Measurements from ENCODE around the gene C14orf132. TPM values are rescaled to one million over a fixed set of nuclear protein-coding genes. Genes with fewer than 3 reads are reported as not detected.

The C14orf132 gene
- total and polyA plus RNA-seq, 2 donors: 1.7 to 4.3 TPM

DNA sequence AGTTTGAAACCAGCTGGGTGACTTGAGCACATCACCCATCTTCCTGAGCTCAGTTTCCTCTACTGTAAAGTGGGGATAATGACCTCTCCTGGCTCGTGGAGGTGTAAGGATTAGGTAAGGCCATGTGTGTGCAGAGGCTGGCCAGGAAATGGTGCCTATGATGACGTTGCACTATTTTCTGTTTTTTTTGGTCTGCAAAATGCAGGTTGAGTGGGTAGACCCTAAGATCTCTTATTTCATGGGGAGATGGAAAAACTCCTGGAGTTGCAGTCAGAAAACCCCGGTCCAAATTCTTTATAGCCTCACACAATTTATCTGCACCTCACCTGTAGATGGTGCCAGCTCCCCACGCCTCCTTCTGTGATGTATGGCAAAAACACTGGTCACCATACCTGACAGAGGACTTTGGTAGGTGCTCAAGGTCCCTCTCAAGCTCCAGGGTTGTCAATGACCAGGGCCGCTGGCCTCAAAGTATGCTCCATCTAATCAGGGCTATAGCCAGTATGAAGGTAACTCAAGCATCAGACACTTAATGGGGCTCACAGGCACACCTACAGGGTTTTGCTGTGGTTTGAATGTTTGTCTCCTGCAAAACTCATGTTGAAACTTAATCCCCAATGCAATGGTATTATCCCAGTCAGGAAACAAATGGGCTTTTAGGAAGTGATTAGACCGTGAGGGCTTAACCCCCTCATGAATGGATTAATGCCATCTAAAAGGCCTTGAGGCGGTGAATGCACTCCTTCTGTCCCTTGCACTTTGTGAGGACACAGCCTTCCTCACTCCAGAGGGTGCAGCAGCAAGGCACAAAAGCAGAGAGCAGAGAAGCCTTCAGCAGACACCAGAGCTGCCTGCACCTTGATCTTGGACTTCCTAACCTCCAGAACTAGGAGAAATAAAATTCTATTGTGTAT lies 17.6 kb downstream of the C14orf132 start:
- Histone ChIP-seq H3K27ac (ENCODE audit: low read depth in 1 of 2, low read length in 1 of 2) (no peak overlapping the region), H3K4me3 (ENCODE audit: low read length in 2 of 2) (no peak overlapping the region), H3K36me3 (ENCODE audit: control insufficient read depth in 2 of 2, insufficient read depth in 2 of 2, low read length in 1 of 2) (no peaks in the 10 kb centered on the region), H3K27me3 (ENCODE audit: control insufficient read depth in 2 of 2, insufficient read depth in 1 of 2, low read length in 1 of 2) (no peaks in the 10 kb centered on the region), H3K9me3 (ENCODE audit: control insufficient read depth in 2 of 2, insufficient read depth in 1 of 2, low read length in 1 of 2) (no peaks in the 10 kb centered on the region), H3K4me1 (ENCODE audit: control insufficient read depth in 2 of 2, insufficient read depth in 2 of 2, low read length in 2 of 2) (no peaks in the 10 kb centered on the region)
- DNase-seq (ENCODE audit: low read depth in 6 of 9, low spot score in 9 of 9): no peak
- WGBS: 76% methylated on average over 7 of the region's 7 CpGs

DNA sequence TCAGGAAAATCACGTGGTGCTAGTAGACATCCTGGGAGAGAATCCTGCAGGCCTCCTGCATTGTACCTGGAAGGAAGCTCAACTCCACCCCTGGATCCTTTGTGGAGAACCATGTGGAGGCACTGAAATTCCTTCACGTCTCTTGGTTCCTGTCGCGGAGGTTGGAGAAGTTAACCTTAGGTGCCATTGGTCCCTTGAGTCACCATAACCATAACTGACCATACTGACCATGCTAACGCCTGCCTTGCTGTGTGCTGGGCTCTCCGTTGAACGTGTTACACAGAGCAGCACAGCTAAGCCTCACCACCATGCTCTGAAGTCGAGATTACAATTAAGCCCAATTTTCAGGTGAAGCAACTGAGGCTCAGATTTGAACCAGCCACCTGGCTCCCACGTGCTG lies 18.6 kb downstream of the C14orf132 start:
- DNase-seq (ENCODE audit: low read depth in 6 of 9, low spot score in 9 of 9): no peak
- H3K4me1 ChIP-seq (ENCODE audit: control insufficient read depth in 2 of 2, insufficient read depth in 2 of 2, low read length in 2 of 2): no peaks in the 10 kb centered on the region
- H3K27me3 ChIP-seq (ENCODE audit: control insufficient read depth in 2 of 2, insufficient read depth in 1 of 2, low read length in 1 of 2): no peaks in the 10 kb centered on the region
- no peak overlapping the region for H3K27ac ChIP-seq (ENCODE audit: low read depth in 1 of 2, low read length in 1 of 2)
- no peaks in the 10 kb centered on the region for H3K36me3 ChIP-seq (ENCODE audit: control insufficient read depth in 2 of 2, insufficient read depth in 2 of 2, low read length in 1 of 2)
- WGBS: 90% methylated on average over 9 of the region's 9 CpGs
- H3K4me3 ChIP-seq (ENCODE audit: low read length in 2 of 2): no peak overlapping the region
- H3K9me3 ChIP-seq (ENCODE audit: control insufficient read depth in 2 of 2, insufficient read depth in 1 of 2, low read length in 1 of 2): no peaks in the 10 kb centered on the region

DNA sequence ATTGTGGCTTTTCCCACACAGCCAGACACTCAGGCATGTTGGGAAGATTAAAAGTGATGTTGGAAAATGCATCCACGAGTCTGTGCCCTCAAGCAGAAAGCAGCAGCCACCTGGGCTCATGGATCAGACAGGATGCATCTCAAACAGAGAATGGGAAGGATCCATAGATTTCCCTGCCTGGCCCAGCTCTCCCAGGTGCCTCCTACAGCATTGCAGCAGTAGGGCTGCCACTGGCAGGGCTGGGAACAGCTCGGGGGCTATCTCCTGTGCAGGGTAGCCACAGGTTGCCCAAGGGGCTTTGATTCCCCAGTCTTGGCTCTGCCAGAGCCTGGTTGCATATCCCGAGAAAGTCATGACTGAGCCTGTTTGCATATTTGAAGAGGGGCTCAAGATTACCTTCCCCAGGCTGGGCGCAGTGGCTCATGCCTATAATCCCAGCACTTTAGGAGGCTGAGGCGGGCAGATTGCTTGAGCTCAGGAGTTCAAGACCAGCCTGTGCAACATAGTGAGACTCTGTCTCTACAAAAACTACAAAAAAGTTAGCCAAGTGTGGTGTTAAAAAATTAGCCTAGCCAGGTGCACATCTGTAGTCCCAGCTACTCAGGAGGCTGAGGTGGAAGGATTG lies 19.5 kb downstream of the C14orf132 start:
- no peak for DNase-seq (ENCODE audit: low read depth in 6 of 9, low spot score in 9 of 9)
- H3K27ac ChIP-seq (ENCODE audit: low read depth in 1 of 2, low read length in 1 of 2): no peak overlapping the region
- WGBS: 92% methylated on average over 5 of the region's 5 CpGs
- H3K4me3 ChIP-seq (ENCODE audit: low read length in 2 of 2): no peak overlapping the region
- no peaks in the 10 kb centered on the region for H3K4me1 ChIP-seq (ENCODE audit: control insufficient read depth in 2 of 2, insufficient read depth in 2 of 2, low read length in 2 of 2)
- H3K9me3 ChIP-seq (ENCODE audit: control insufficient read depth in 2 of 2, insufficient read depth in 1 of 2, low read length in 1 of 2): no peaks in the 10 kb centered on the region
- H3K27me3 ChIP-seq (ENCODE audit: control insufficient read depth in 2 of 2, insufficient read depth in 1 of 2, low read length in 1 of 2): no peaks in the 10 kb centered on the region
- H3K36me3 ChIP-seq (ENCODE audit: control insufficient read depth in 2 of 2, insufficient read depth in 2 of 2, low read length in 1 of 2): no peaks in the 10 kb centered on the region

GRCh38 chr14:96059519-96060135 lies 20.5 kb downstream of the C14orf132 start:
- Histone ChIP-seq H3K4me1 (ENCODE audit: control insufficient read depth in 2 of 2, insufficient read depth in 2 of 2, low read length in 2 of 2) (no peaks in the 10 kb centered on the region), H3K4me3 (ENCODE audit: low read length in 2 of 2) (no peak overlapping the region), H3K27me3 (ENCODE audit: control insufficient read depth in 2 of 2, insufficient read depth in 1 of 2, low read length in 1 of 2) (no peaks in the 10 kb centered on the region), H3K27ac (ENCODE audit: low read depth in 1 of 2, low read length in 1 of 2) (no peak overlapping the region), H3K36me3 (ENCODE audit: control insufficient read depth in 2 of 2, insufficient read depth in 2 of 2, low read length in 1 of 2) (no peaks in the 10 kb centered on the region), H3K9me3 (ENCODE audit: control insufficient read depth in 2 of 2, insufficient read depth in 1 of 2, low read length in 1 of 2) (no peaks in the 10 kb centered on the region)
- WGBS: 85% methylated on average over 3 of the region's 3 CpGs
- DNase-seq (ENCODE audit: low read depth in 6 of 9, low spot score in 9 of 9): no peak

GRCh38 chr14:96060186-96060933 lies 21.2 kb downstream of the C14orf132 start:
- Histone ChIP-seq H3K4me3 (ENCODE audit: low read length in 2 of 2) (no peak overlapping the region), H3K36me3 (ENCODE audit: control insufficient read depth in 2 of 2, insufficient read depth in 2 of 2, low read length in 1 of 2) (no peaks in the 10 kb centered on the region), H3K27ac (ENCODE audit: low read depth in 1 of 2, low read length in 1 of 2) (no peak overlapping the region), H3K27me3 (ENCODE audit: control insufficient read depth in 2 of 2, insufficient read depth in 1 of 2, low read length in 1 of 2) (no peaks in the 10 kb centered on the region), H3K4me1 (ENCODE audit: control insufficient read depth in 2 of 2, insufficient read depth in 2 of 2, low read length in 2 of 2) (no peaks in the 10 kb centered on the region), H3K9me3 (ENCODE audit: control insufficient read depth in 2 of 2, insufficient read depth in 1 of 2, low read length in 1 of 2) (no peaks in the 10 kb centered on the region)
- 93% methylated on average over 7 of the region's 7 CpGs for WGBS
- DNase-seq (ENCODE audit: low read depth in 6 of 9, low spot score in 9 of 9): no peak

DNA sequence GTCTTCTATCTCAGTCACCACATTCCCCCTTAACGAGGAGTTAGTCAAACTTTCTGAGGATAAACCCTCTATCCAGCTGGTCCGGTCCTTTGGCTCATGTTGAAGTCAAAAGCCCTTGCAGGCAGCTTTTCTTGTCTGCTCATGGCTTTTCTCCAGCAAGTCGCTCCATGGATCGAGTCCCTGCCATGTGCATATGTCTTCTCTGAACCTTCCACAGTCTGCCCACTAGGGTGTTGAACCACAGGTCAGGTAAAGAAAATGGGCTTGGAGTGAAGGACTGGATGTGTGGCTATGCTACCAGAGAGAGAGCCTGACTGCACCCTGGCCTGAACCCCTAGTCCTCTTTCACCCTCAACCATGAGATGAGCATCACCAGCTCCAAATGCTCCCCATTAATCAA lies 22.8 kb downstream of the C14orf132 start:
- WGBS: 91% methylated on average over 4 of the region's 4 CpGs

DNA sequence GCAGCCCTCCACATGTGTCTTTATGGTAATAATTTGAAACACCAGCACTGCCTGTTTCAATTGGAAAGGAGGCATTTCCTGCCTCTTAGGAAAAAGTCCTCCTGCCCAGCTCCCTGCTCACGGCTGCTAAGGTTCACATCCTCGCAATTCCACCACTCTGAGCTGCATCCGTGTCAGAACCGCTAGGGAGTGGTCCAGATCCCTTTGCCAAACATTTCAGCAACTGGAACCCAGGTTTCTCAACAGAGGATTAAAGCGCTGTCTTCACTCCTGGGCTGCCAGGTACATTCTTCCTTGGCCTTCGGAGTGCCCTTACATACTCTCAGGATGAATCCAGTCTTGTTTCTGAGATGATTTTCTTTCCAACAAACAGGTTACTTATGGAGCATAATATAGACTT lies 23.3 kb downstream of the C14orf132 start:
- H3K27ac ChIP-seq (ENCODE audit: low read depth in 1 of 2, low read length in 1 of 2): no peak overlapping the region
- H3K9me3 ChIP-seq (ENCODE audit: control insufficient read depth in 2 of 2, insufficient read depth in 1 of 2, low read length in 1 of 2): no peaks in the 10 kb centered on the region
- H3K4me1 ChIP-seq (ENCODE audit: control insufficient read depth in 2 of 2, insufficient read depth in 2 of 2, low read length in 2 of 2): no peaks in the 10 kb centered on the region
- no peak overlapping the region for H3K4me3 ChIP-seq (ENCODE audit: low read length in 2 of 2)
- H3K36me3 ChIP-seq (ENCODE audit: control insufficient read depth in 2 of 2, insufficient read depth in 2 of 2, low read length in 1 of 2): no peaks in the 10 kb centered on the region
- no peak for DNase-seq (ENCODE audit: low read depth in 6 of 9, low spot score in 9 of 9)
- WGBS: 89% methylated on average over 6 of the region's 6 CpGs
- H3K27me3 ChIP-seq (ENCODE audit: control insufficient read depth in 2 of 2, insufficient read depth in 1 of 2, low read length in 1 of 2): no peaks in the 10 kb centered on the region

More for the DNA sequence above, 22.8 kb downstream of the C14orf132 start:
- Histone ChIP-seq H3K4me1 (ENCODE audit: control insufficient read depth in 2 of 2, insufficient read depth in 2 of 2, low read length in 2 of 2) (no peaks in the 10 kb centered on the region), H3K27ac (ENCODE audit: low read depth in 1 of 2, low read length in 1 of 2) (no peak overlapping the region), H3K27me3 (ENCODE audit: control insufficient read depth in 2 of 2, insufficient read depth in 1 of 2, low read length in 1 of 2) (no peaks in the 10 kb centered on the region), H3K4me3 (ENCODE audit: low read length in 2 of 2) (no peak overlapping the region), H3K36me3 (ENCODE audit: control insufficient read depth in 2 of 2, insufficient read depth in 2 of 2, low read length in 1 of 2) (no peaks in the 10 kb centered on the region), H3K9me3 (ENCODE audit: control insufficient read depth in 2 of 2, insufficient read depth in 1 of 2, low read length in 1 of 2) (no peaks in the 10 kb centered on the region)
- no peak for DNase-seq (ENCODE audit: low read depth in 6 of 9, low spot score in 9 of 9)

DNA sequence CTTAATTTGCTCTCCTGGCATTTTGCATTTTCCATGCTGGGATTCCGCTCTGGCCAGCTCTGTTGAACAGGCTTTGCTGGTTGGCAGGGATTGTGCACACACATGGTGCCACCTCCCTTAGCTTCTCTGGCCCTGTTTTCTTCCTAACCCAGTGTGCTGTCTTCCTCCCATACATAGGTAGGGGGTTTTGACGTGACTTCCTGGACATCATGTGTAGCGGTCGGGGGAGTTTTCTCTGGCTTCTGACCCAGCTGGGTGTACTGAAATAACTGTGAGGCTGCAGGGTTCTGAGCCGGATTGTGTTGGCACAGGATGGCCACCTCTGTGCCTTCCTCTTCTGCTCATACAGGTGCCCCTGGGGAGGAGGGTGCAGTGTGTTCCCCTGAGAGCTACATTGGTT lies 25.7 kb downstream of the C14orf132 start:
- no peaks in the 10 kb centered on the region for H3K9me3 ChIP-seq (ENCODE audit: control insufficient read depth in 2 of 2, insufficient read depth in 1 of 2, low read length in 1 of 2)
- H3K27me3 ChIP-seq (ENCODE audit: control insufficient read depth in 2 of 2, insufficient read depth in 1 of 2, low read length in 1 of 2): no peaks in the 10 kb centered on the region
- H3K4me1 ChIP-seq (ENCODE audit: control insufficient read depth in 2 of 2, insufficient read depth in 2 of 2, low read length in 2 of 2): no peaks in the 10 kb centered on the region
- no peak for DNase-seq (ENCODE audit: low read depth in 6 of 9, low spot score in 9 of 9)
- no peak overlapping the region for H3K4me3 ChIP-seq (ENCODE audit: low read length in 2 of 2)
- WGBS: 74% methylated on average over 5 of the region's 5 CpGs
- no peak overlapping the region for H3K27ac ChIP-seq (ENCODE audit: low read depth in 1 of 2, low read length in 1 of 2)
- no peaks in the 10 kb centered on the region for H3K36me3 ChIP-seq (ENCODE audit: control insufficient read depth in 2 of 2, insufficient read depth in 2 of 2, low read length in 1 of 2)

Measured in thymus (tissue), 11 donors.